Omental fat pad (tissue), 4 donors: ENCODE results near the gene PFDN2. TPM values are rescaled to one million over a fixed set of nuclear protein-coding genes. Genes with fewer than 3 reads are reported as not detected.

Experiments used
- ATAC-seq: fragments of 150-250 bp; one replicate; pipeline ENCODE4 v1.9.1; 2016; ENCODE audit warnings: mild to moderate bottlenecking, moderate library complexity; ENCODE audit not compliant: low FRiP score
- DNase-seq: peaks from one replicate; pipeline ENCODE4 v3.0.0-alpha.2; 2019; ENCODE audit warnings: low spot score
- CTCF ChIP-seq, 3 donors: fragments of 450-650 bp; IDR thresholded peaks; one replicate each; pipeline ENCODE4 v1.5.1; 2016 to 2017; ENCODE audit warnings: antibody characterized with exemption in 3 of 3, mild to moderate bottlenecking in 3 of 3, moderate library complexity in 2 of 3
- total RNA-seq, 4 donors: library from RNA; depleted of rRNA; stranded (reverse); fragments of >200 nt; gene quantifications; one replicate each; pipeline ENCODE4 v1.1.0, GENCODE V29; 2016

Gene PFDN2
- total RNA-seq, 4 donors from 2014 or later = 30.6 to 90.1 (median 50.0) TPM

GRCh38 chr1:161158316-161159010 is 40.6 kb upstream of the PFDN2 start:
- no peak for TF ChIP-seq CTCF (IDR thresholded peaks at IDR 0.05)
- ATAC-seq (no peak), DNase-seq (no peak)

GRCh38 chr1:161157867-161158266 is 40.0 kb upstream of the PFDN2 start:
- TF ChIP-seq CTCF (IDR thresholded peaks at IDR 0.05) = no peak
- DNase-seq = no peak
- ATAC-seq = no peak

GRCh38 chr1:161153682-161154337 is 36.0 kb upstream of the PFDN2 start, which contains the start of gene UFC1:
UFC1 (plus strand) TSS chr1:161153978; CDS start chr1:161153998, 20 bp downstream.
- ATAC-seq = peak; percentile 75

GRCh38 chr1:161153176-161153575 is 35.3 kb upstream of the PFDN2 start:
- ATAC-seq = no peak
- TF ChIP-seq CTCF (IDR thresholded peaks at IDR 0.05) = no peak
- no peak for DNase-seq

More at GRCh38 chr1:161153682-161154337, 36.0 kb upstream of the PFDN2 start, which contains the start of gene UFC1:
- no peak for TF ChIP-seq CTCF (IDR thresholded peaks at IDR 0.05)
- no peak for DNase-seq

- DNase-seq (no peak), ATAC-seq (no peak)
- no peak for TF ChIP-seq CTCF (IDR thresholded peaks at IDR 0.05)
Measured at GRCh38 chr1:161145832-161146231, 28.0 kb upstream of the PFDN2 start.

- TF ChIP-seq CTCF (IDR thresholded peaks at IDR 0.05) = no peak
- no peak for ATAC-seq
- DNase-seq = no peak
Measured at GRCh38 chr1:161140755-161141400, 23.0 kb upstream of the PFDN2 start.
